GM11168 (cell line): ENCODE measurements around the gene PCSK7.

ENCODE experiments used
- in situ Hi-C: fragments of 300-500 bp; cut with MboI; formaldehyde crosslinking; loops from one replicate; pipeline ENCODE4 v1.12.0; 2022; ENCODE audit warnings: low sequenced_read_pairs; ENCODE audit not compliant: unreplicated experiment

PCSK7 gene

GRCh38 chr11:117171404-117172061 is 60.3 kb downstream of the PCSK7 start:
- in situ Hi-C loops, result no loop called here

- in situ Hi-C loops, result no loop called here
These were observed 60.9 kb downstream of the PCSK7 start for GRCh38 chr11:117171007-117171403.

GRCh38 chr11:117170210-117170609 is 61.7 kb downstream of the PCSK7 start:
- in situ Hi-C loops, result no loop called here

GRCh38 chr11:117169736-117170135 is 62.1 kb downstream of the PCSK7 start:
- in situ Hi-C loops, result no loop called here

- in situ Hi-C loops, result no loop called here
These were observed 65.4 kb downstream of the PCSK7 start for GRCh38 chr11:117166491-117166890.

- in situ Hi-C loops, result no loop called here
These were observed 71.0 kb downstream of the PCSK7 start for GRCh38 chr11:117160826-117161225.

- in situ Hi-C loops, result no loop called here
These were observed 72.0 kb downstream of the PCSK7 start for GRCh38 chr11:117159892-117160291.

- in situ Hi-C loops, result no loop called here
These were observed 74.4 kb downstream of the PCSK7 start for GRCh38 chr11:117157507-117157906.

- in situ Hi-C loops, result no loop called here
These were observed 77.4 kb downstream of the PCSK7 start for GRCh38 chr11:117154468-117154867.
